Measurements from ENCODE around the gene PFDN5. TPM values are rescaled to one million over a fixed set of nuclear protein-coding genes. Genes with fewer than 3 reads are reported as not detected.

The PFDN5 gene
- total and polyA plus RNA-seq, 10 of the 15 experiments (the other 5 are each of a cell fraction or from before 2014, with no cell fraction given) = 300 to 1,596 (median 495) TPM

- TF ChIP-seq ZNF207 (IDR thresholded peaks at IDR 0.05; ENCODE audit: borderline replicate concordance) = peak; percentile 49; the same call in 1 of the 2 replicates
- peak; percentile 63; the same call in 1 of the 2 replicates for TF ChIP-seq MAX (IDR thresholded peaks at IDR 0.05; ENCODE audit: low read depth, low read length)
- TF ChIP-seq CREM (IDR thresholded peaks at IDR 0.05; ENCODE audit: low read depth) = peak; percentile 80
- TF ChIP-seq NBN (IDR thresholded peaks at IDR 0.05) = peak; percentile 79
- no peak for TF ChIP-seq CHD4 (IDR thresholded peaks at IDR 0.05)
- 0 out of 3 replicates have a peak, but pooled peaks have one; percentile 44 for TF ChIP-seq POU2F2 (IDR thresholded peaks at IDR 0.05; ENCODE audit: borderline replicate concordance, low read depth, low read length)
- TF ChIP-seq BHLHE40 (IDR thresholded peaks at IDR 0.05; ENCODE audit: borderline replicate concordance in 1 of 2, low read depth in 2 of 2, low read length in 1 of 2) = no peak
- 0 out of 2 replicates have a peak, but pooled peaks have one; percentile 33 for TF ChIP-seq CHD2 (IDR thresholded peaks at IDR 0.05; ENCODE audit: borderline replicate concordance, low read depth, low read length)
- peak; percentile 98 for TF ChIP-seq TAF1 (IDR thresholded peaks at IDR 0.05; ENCODE audit: borderline replicate concordance, low read depth, low read length)
- TF ChIP-seq ZNF274 (IDR thresholded peaks at IDR 0.05; ENCODE audit: insufficient read depth, insufficient read length) = no peak
- TF ChIP-seq SPI1 (IDR thresholded peaks at IDR 0.05; ENCODE audit: borderline replicate concordance, insufficient read depth, low read depth, low read length) = peak; percentile 85
- no peak for TF ChIP-seq CUX1 (IDR thresholded peaks at IDR 0.05; ENCODE audit: insufficient replicate concordance, low read depth, low read length)
- TF ChIP-seq POLR2A (IDR thresholded peaks at IDR 0.05; ENCODE audit: low read depth, low read length) = peak; percentile 90
- peak; percentile 97 for TF ChIP-seq YY1 (IDR thresholded peaks at IDR 0.05; ENCODE audit: low read depth, low read length)
- no peak; the same call in 1 of the 2 replicates for TF ChIP-seq ZNF687 (IDR thresholded peaks at IDR 0.05)
- TF ChIP-seq GABPA (IDR thresholded peaks at IDR 0.05; ENCODE audit: low read depth) = peak; percentile 77
- no peak for TF ChIP-seq NFYA (IDR thresholded peaks at IDR 0.05; ENCODE audit: borderline replicate concordance, low read depth, low read length)
- TF ChIP-seq SRF (IDR thresholded peaks at IDR 0.05; ENCODE audit: low read depth in 2 of 2, low read length in 2 of 2) = no peak
Observed at GRCh38 chr12:53295070-53295890, at the start of gene PFDN5 (continued).

Data from GM12878 (cell line).